Measurements from ENCODE around the gene C11orf68. TPM values are rescaled to one million over a fixed set of nuclear protein-coding genes. Genes with fewer than 3 reads are reported as not detected.

The C11orf68 gene
- total and polyA plus RNA-seq, 2 of the 8 experiments (the other 6 are each of a cell fraction or from before 2014, with no cell fraction given) = 24.0 to 51.2 TPM

DNA sequence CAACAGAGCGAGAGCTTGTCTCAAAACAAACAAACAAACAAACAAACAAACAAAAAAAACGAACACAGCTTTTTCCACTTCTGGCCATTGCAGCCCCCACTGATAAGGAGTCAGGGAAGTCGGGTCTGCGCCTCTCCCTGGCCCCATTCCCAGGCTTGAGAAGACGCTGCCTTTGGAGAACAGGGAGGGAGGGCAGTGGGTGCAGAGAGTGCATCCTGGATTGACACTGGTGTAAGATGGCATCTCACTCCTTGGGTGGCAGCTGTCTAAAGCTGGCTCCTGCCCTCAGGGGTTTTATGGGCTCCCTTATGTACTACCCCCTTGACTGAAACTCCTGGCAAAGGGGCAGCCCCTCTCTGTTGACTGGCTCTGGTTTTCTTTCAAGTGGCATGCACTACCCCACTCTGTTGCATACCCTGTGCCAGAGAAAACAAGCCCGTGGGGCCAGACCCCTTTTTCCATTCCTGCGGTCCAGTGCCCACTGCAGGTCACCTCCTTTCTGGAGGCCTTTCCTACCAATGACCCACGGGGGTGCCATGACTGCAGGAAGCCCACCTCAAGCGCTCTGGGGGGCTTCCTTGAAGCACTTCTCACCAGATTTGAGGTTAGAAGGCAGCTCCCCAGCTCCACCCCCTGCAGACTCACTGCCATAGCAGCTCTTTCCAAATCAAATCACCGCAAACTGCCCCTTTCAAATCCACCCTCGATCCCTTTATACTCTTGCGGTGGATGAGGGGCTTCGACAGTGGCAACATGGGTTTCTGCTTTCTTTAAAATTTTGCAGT is 13.1 kb upstream of the C11orf68 start:
- POLR2A ChIA-PET (ENCODE audit: partially characterized antibody) = interaction anchor here (1.0 to 2.7 kb wide), 14 partner anchors 9 to 84 kb away, joined by 3 to 12 read pairs (median 5); partner anchors contain the start of genes C11orf68, CCDC85B, CFL1 and FIBP

More for the DNA sequence above, 13.1 kb upstream of the C11orf68 start:
- no peaks in the 10 kb centered on the region for H3K9me3 ChIP-seq (ENCODE audit: insufficient read depth in 2 of 2, low read depth in 1 of 2, low read length in 1 of 2)
- no peak overlapping the region for H3K14ac ChIP-seq (ENCODE audit: insufficient read length)
- no peak for DNase-seq (ENCODE audit: low read depth in 1 of 2, low spot score in 2 of 2)
- H3K4ac ChIP-seq (replicated peaks; ENCODE audit: insufficient read length, low read depth, low read length) = no peak overlapping the region
- no peak overlapping the region for H3K4me3 ChIP-seq (ENCODE audit: extremely low read depth in 1 of 4, insufficient read depth in 2 of 4, low read depth in 3 of 4, low read length in 4 of 4)
- H3K27ac ChIP-seq (ENCODE audit: low read depth, low read length) = no peak overlapping the region
- no peaks in the 10 kb centered on the region for H3K23me2 ChIP-seq (ENCODE audit: low read depth, low read length)
- H4K5ac ChIP-seq (ENCODE audit: insufficient read length, low read depth, low read length) = no peak overlapping the region
- FAIRE-seq = no peak
- CTCF ChIA-PET (ENCODE audit: partially characterized antibody) = interaction anchor here (0.5 to 2.9 kb wide), 26 partner anchors 9 to 190 kb away, joined by 3 to 19 read pairs (median 6); partner anchors contain the start of genes CCDC85B and FIBP
- H2BK20ac ChIP-seq (ENCODE audit: low read length) = no peak overlapping the region
- H3K4me2 ChIP-seq (ENCODE audit: insufficient read depth in 1 of 2, low read depth in 2 of 2, low read length in 2 of 2) = peak overlapping the region in 1 of 2 experiments; percentile 25; a peak in 1 of 4 replicates
- H4K20me1 ChIP-seq (replicated peaks in 1 of 2; ENCODE audit: control insufficient read depth in 1 of 2, insufficient read depth in 2 of 2, low read length in 2 of 2) = no peaks in the 10 kb centered on the region
- H3K56ac ChIP-seq (replicated peaks; ENCODE audit: insufficient read length, low read depth, low read length) = no peak overlapping the region
- H3K9ac ChIP-seq (replicated peaks in 1 of 4; ENCODE audit: extremely low read depth in 1 of 4, low read depth in 3 of 4, low read length in 3 of 4) = no peak overlapping the region; a peak in 1 of 7 replicates
- no peak for TF ChIP-seq RBBP5 (IDR thresholded peaks at IDR 0.05; ENCODE audit: borderline replicate concordance, low read depth, low read length)
- TF ChIP-seq, protein P1, sequence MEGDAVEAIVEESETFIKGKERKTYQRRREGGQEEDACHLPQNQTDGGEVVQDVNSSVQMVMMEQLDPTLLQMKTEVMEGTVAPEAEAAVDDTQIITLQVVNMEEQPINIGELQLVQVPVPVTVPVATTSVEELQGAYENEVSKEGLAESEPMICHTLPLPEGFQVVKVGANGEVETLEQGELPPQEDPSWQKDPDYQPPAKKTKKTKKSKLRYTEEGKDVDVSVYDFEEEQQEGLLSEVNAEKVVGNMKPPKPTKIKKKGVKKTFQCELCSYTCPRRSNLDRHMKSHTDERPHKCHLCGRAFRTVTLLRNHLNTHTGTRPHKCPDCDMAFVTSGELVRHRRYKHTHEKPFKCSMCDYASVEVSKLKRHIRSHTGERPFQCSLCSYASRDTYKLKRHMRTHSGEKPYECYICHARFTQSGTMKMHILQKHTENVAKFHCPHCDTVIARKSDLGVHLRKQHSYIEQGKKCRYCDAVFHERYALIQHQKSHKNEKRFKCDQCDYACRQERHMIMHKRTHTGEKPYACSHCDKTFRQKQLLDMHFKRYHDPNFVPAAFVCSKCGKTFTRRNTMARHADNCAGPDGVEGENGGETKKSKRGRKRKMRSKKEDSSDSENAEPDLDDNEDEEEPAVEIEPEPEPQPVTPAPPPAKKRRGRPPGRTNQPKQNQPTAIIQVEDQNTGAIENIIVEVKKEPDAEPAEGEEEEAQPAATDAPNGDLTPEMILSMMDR (IDR thresholded peaks at IDR 0.05; ENCODE audit: control extremely low read depth in 1 of 3, insufficient read depth in 1 of 3, low read depth in 1 of 3, low read length in 3 of 3) = peak in 1 of 3 experiments; percentile 28; a peak in 1 of 4 replicates
- no peak for TF ChIP-seq NANOG (IDR thresholded peaks at IDR 0.05; ENCODE audit: insufficient read depth, low read depth, low read length, poor library complexity, severe bottlenecking)
- TF ChIP-seq, protein P2, sequence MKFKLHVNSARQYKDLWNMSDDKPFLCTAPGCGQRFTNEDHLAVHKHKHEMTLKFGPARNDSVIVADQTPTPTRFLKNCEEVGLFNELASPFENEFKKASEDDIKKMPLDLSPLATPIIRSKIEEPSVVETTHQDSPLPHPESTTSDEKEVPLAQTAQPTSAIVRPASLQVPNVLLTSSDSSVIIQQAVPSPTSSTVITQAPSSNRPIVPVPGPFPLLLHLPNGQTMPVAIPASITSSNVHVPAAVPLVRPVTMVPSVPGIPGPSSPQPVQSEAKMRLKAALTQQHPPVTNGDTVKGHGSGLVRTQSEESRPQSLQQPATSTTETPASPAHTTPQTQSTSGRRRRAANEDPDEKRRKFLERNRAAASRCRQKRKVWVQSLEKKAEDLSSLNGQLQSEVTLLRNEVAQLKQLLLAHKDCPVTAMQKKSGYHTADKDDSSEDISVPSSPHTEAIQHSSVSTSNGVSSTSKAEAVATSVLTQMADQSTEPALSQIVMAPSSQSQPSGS (IDR thresholded peaks at IDR 0.05; ENCODE audit: low read length) = no peak
- no peaks in the 10 kb centered on the region for H3K36me3 ChIP-seq (ENCODE audit: control insufficient read depth in 2 of 4, insufficient read depth in 4 of 4, low read length in 3 of 4)
- no peak overlapping the region; the same call in 1 of the 2 replicates for H3K18ac ChIP-seq (ENCODE audit: extremely low read depth, low read length)
- H2BK5ac ChIP-seq (ENCODE audit: low read depth, low read length) = no peak overlapping the region
- peak overlapping the region; percentile 80 for H4K91ac ChIP-seq (replicated peaks; ENCODE audit: insufficient read length, low read length)
- H2BK15ac ChIP-seq (ENCODE audit: low read length) = no peak overlapping the region
- H3K79me2 ChIP-seq (ENCODE audit: control insufficient read depth in 1 of 2, insufficient read depth in 2 of 2, low read length in 2 of 2) = no peaks in the 10 kb centered on the region
- H2BK12ac ChIP-seq (ENCODE audit: low read depth, low read length) = no peak overlapping the region
- no peak overlapping the region for H2AFZ ChIP-seq (ENCODE audit: low read length)
- 86% methylated on average over 13 of the region's 13 CpGs; no CpG with 5 or more reads in 1 of the 2 experiments for WGBS, 2 experiments (ENCODE audit: extremely low coverage in 1 of 2, insufficient coverage in 1 of 2, insufficient read length in 1 of 2, insufficient replicate concordance in 2 of 2, low coverage in 1 of 2, low lambda C conversion rate in 2 of 2, missing lambda C conversion rate in 1 of 2)
- peak overlapping the region; percentile 20; the same call in 1 of the 2 replicates for H4K8ac ChIP-seq (ENCODE audit: extremely low read depth, insufficient read depth, low read length)
- 0 out of 2 replicates have a peak overlapping the region, but pooled peaks have one; percentile 40 for H2AK5ac ChIP-seq (ENCODE audit: low read depth, low read length)
- H3K79me1 ChIP-seq (ENCODE audit: low read depth, low read length) = no peaks in the 10 kb centered on the region
- H3K23ac ChIP-seq (ENCODE audit: insufficient read length) = no peak overlapping the region
- peaks cover 0 to 8% (median 5%) of the 10 kb centered on the region in 4 experiments; a peak in 5 of 7 replicates for H3K4me1 ChIP-seq (replicated peaks in 1 of 4; ENCODE audit: control insufficient read depth in 3 of 4, insufficient read depth in 4 of 4, low read length in 3 of 4)
- H2BK120ac ChIP-seq (replicated peaks; ENCODE audit: low read depth, low read length) = no peak overlapping the region
- no peaks in the 10 kb centered on the region for H3K27me3 ChIP-seq (replicated peaks in 1 of 4; ENCODE audit: control insufficient read depth in 3 of 4, extremely low read depth in 1 of 4, insufficient read depth in 3 of 4, low read length in 3 of 4)
